ENCODE results near the gene JAZF1. TPM values are rescaled to one million over a fixed set of nuclear protein-coding genes. Genes with fewer than 3 reads are reported as not detected.

JAZF1 gene
- total and polyA plus RNA-seq, 2 donors (not counting 1 experiment from before 2014, with no cell fraction given) = 14.0 to 38.6 TPM

DNA sequence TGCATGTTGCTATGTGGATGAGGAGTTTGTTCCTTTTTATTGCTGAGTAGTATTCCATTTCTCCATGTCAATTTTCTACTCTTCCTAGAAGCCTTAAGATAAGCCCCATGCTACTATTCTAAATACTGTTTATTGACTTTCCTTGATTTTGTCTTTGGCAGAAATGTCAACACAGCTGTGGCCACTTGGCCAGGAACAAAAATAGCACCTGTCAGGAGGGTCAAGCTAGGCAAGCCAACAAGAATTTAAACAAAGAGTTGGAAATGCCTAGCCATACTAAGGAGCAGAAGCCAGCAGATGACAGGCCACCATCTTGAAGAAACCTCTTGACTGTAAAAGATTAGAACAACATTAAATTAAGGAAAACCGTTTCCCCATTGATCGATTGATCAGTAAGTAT lies 34.7 kb downstream of the JAZF1 start:
- Histone ChIP-seq H3K79me2 (ENCODE audit: control insufficient read depth, insufficient read depth, low read length) (peaks cover 97% of the 10 kb centered on the region), H3K9me3 (ENCODE audit: control extremely low read depth in 1 of 3, control insufficient read depth in 2 of 3, insufficient read depth in 1 of 3, low read length in 2 of 3) (no peaks in the 10 kb centered on the region), H3K4me1 (ENCODE audit: control insufficient read depth in 2 of 2, insufficient read depth in 2 of 2, low read length in 2 of 2) (peaks cover 36 to 46% of the 10 kb centered on the region in 2 donors), H3K9ac (ENCODE audit: low read length) (no peak overlapping the region), H3K27ac (ENCODE audit: low read length in 2 of 2) (no peak overlapping the region), H4K20me1 (ENCODE audit: control insufficient read depth, insufficient read depth, low read length, poor library complexity, severe bottlenecking) (peaks cover 6% of the 10 kb centered on the region), H2AFZ (ENCODE audit: insufficient read depth, low read depth, low read length, poor library complexity, severe bottlenecking) (no peak overlapping the region), H3K36me3 (replicated peaks in 1 of 2; ENCODE audit: control extremely low read depth in 1 of 2, control insufficient read depth in 1 of 2, extremely low read depth in 1 of 2, insufficient read depth in 2 of 2, low read length in 1 of 2) (peaks cover 0 to 3% of the 10 kb centered on the region in 2 experiments), H3K27me3 (replicated peaks in 1 of 4; ENCODE audit: control extremely low read depth in 1 of 4, control insufficient read depth in 3 of 4, insufficient read depth in 4 of 4, low read length in 3 of 4) (no peaks in the 10 kb centered on the region), H3K4me2 (replicated peaks; ENCODE audit: low read depth, low read length, poor library complexity, severe bottlenecking) (no peak overlapping the region), H3K4me3 (ENCODE audit: control extremely low read depth in 1 of 5, extremely low read depth in 1 of 5, insufficient read depth in 1 of 5, low read depth in 2 of 5, low read length in 4 of 5) (no peak overlapping the region)
- DNase-seq (no peak), ATAC-seq (ENCODE audit: low read depth) (no peak)
- Mint-ChIP-seq H3K4me3 (no peak overlapping the region), H3K27me3 (no peaks in the 10 kb centered on the region), H3K4me1 (peaks cover 72% of the 10 kb centered on the region), H3K27ac (no peak overlapping the region), H3K9me3 (ENCODE audit: insufficient read depth) (no peaks in the 10 kb centered on the region)
- TF ChIP-seq, protein P1, sequence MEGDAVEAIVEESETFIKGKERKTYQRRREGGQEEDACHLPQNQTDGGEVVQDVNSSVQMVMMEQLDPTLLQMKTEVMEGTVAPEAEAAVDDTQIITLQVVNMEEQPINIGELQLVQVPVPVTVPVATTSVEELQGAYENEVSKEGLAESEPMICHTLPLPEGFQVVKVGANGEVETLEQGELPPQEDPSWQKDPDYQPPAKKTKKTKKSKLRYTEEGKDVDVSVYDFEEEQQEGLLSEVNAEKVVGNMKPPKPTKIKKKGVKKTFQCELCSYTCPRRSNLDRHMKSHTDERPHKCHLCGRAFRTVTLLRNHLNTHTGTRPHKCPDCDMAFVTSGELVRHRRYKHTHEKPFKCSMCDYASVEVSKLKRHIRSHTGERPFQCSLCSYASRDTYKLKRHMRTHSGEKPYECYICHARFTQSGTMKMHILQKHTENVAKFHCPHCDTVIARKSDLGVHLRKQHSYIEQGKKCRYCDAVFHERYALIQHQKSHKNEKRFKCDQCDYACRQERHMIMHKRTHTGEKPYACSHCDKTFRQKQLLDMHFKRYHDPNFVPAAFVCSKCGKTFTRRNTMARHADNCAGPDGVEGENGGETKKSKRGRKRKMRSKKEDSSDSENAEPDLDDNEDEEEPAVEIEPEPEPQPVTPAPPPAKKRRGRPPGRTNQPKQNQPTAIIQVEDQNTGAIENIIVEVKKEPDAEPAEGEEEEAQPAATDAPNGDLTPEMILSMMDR (IDR thresholded peaks at IDR 0.05) = no peak
- no peak for TF ChIP-seq EZH2 (IDR thresholded peaks at IDR 0.05; ENCODE audit: borderline replicate concordance, insufficient read depth, low read depth, low read length, poor library complexity, severe bottlenecking)
- intact Hi-C loops (cut with micrococcal nuclease) = loop anchor here (2.0 kb wide), 1 partner anchor 17 kb away; no protein-coding TSS in a partner anchor
- no CpG with 5 or more reads among the region's 2 CpGs for WGBS (ENCODE audit: insufficient coverage)
- ChIA-PET POLR2A (no interaction called here), CTCF (interaction anchor here (1.1 kb wide), 1 partner anchor 21 kb away, joined by 4 read pairs; no protein-coding TSS in a partner anchor)

DNA sequence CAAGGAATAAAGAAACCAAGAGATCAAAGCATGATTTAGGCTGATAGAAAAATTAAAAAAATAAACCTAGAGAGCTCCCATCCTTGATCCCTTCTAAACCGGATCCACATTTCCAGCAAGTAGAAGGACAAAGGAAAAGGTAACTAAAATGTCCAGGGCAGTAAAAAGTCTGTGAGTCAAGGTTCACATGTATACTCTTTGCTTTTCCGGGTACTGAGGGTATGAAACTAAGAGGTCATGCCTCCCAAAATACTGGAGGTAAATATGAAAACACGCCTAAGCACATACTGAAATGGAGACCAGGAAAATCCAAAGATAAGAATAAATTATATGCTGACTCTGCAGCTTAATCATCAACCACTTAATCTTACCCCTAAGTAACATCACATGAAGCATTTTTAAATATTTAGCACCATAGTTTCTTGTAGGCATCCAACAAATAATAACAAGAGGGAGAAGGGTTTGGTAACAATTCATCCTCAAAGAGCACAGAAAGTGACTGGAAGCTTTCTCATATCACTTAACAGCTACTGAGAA lies 35.4 kb downstream of the JAZF1 start:
- CTCF ChIA-PET = interaction anchor here (0.9 to 1.8 kb wide), 6 partner anchors 12 to 127 kb away, joined by 3 to 9 read pairs (median 4); no protein-coding TSS in a partner anchor

More for the DNA sequence above, 35.4 kb downstream of the JAZF1 start:
- Histone ChIP-seq H3K27me3 (replicated peaks in 1 of 4; ENCODE audit: control extremely low read depth in 1 of 4, control insufficient read depth in 3 of 4, insufficient read depth in 4 of 4, low read length in 3 of 4) (no peaks in the 10 kb centered on the region), H3K36me3 (replicated peaks in 1 of 2; ENCODE audit: control extremely low read depth in 1 of 2, control insufficient read depth in 1 of 2, extremely low read depth in 1 of 2, insufficient read depth in 2 of 2, low read length in 1 of 2) (peaks cover 0 to 3% of the 10 kb centered on the region in 2 experiments), H4K20me1 (ENCODE audit: control insufficient read depth, insufficient read depth, low read length, poor library complexity, severe bottlenecking) (peaks cover 6% of the 10 kb centered on the region), H3K27ac (ENCODE audit: low read length in 2 of 2) (no peak overlapping the region), H3K4me2 (replicated peaks; ENCODE audit: low read depth, low read length, poor library complexity, severe bottlenecking) (no peak overlapping the region), H3K4me3 (ENCODE audit: control extremely low read depth in 1 of 5, extremely low read depth in 1 of 5, insufficient read depth in 1 of 5, low read depth in 2 of 5, low read length in 4 of 5) (no peak overlapping the region), H2AFZ (ENCODE audit: insufficient read depth, low read depth, low read length, poor library complexity, severe bottlenecking) (no peak overlapping the region), H3K4me1 (ENCODE audit: control insufficient read depth in 2 of 2, insufficient read depth in 2 of 2, low read length in 2 of 2) (peaks cover 29 to 40% of the 10 kb centered on the region in 2 donors), H3K9ac (ENCODE audit: low read length) (no peak overlapping the region), H3K79me2 (ENCODE audit: control insufficient read depth, insufficient read depth, low read length) (peaks cover 97% of the 10 kb centered on the region), H3K9me3 (ENCODE audit: control extremely low read depth in 1 of 3, control insufficient read depth in 2 of 3, insufficient read depth in 1 of 3, low read length in 2 of 3) (no peaks in the 10 kb centered on the region)
- TF ChIP-seq, protein P1 (IDR thresholded peaks at IDR 0.05) = no peak
- no peak for TF ChIP-seq EZH2 (IDR thresholded peaks at IDR 0.05; ENCODE audit: borderline replicate concordance, insufficient read depth, low read depth, low read length, poor library complexity, severe bottlenecking)
- Mint-ChIP-seq H3K27ac (no peak overlapping the region), H3K4me3 (no peak overlapping the region), H3K9me3 (ENCODE audit: insufficient read depth) (no peaks in the 10 kb centered on the region), H3K27me3 (no peaks in the 10 kb centered on the region), H3K4me1 (peaks cover 65% of the 10 kb centered on the region)
- no peak for DNase-seq
- intact Hi-C loops (cut with micrococcal nuclease) = loop anchor here (2.0 kb wide), 1 partner anchor 16 kb away; no protein-coding TSS in a partner anchor
- POLR2A ChIA-PET = no interaction called here
- WGBS (ENCODE audit: insufficient coverage) = 100% methylated on average over 1 of the region's 3 CpGs
- no peak for ATAC-seq (ENCODE audit: low read depth)

All from B cell (primary cell).